Progenitor cell of endocrine pancreas (in vitro differentiated cells): ENCODE results near the gene VWA5A. TPM values are rescaled to one million over a fixed set of nuclear protein-coding genes. Genes with fewer than 3 reads are reported as not detected.

Experiments
- DNase-seq: peaks from one replicate; pipeline ENCODE4 v3.0.0; 2021; ENCODE audit warnings: low spot score; ENCODE audit not compliant: unreplicated experiment
- H3K27ac Mint-ChIP-seq: 2 replicates; pipeline ENCODE4 v1.8.0; 2021; ENCODE audit warnings: mild to moderate bottlenecking, moderate library complexity, mixed read lengths
- H3K27me3 Mint-ChIP-seq: 2 replicates; pipeline ENCODE4 v1.8.0; 2021; ENCODE audit warnings: mixed read lengths
- H3K36me3 Mint-ChIP-seq: 2 replicates; pipeline ENCODE4 v1.8.0; 2022; ENCODE audit warnings: mixed read lengths; ENCODE audit not compliant: insufficient read depth
- H3K4me1 Mint-ChIP-seq: 2 replicates; pipeline ENCODE4 v1.8.0; 2021; ENCODE audit warnings: low read depth, mixed read lengths
- H3K4me3 Mint-ChIP-seq: 2 replicates; pipeline ENCODE4 v1.8.0; 2021; ENCODE audit warnings: low read depth, mild to moderate bottlenecking, moderate library complexity, mixed read lengths
- H3K9me3 Mint-ChIP-seq: 2 replicates; pipeline ENCODE4 v1.8.0; 2021; ENCODE audit warnings: low read depth, mixed read lengths
- total RNA-seq: library from RNA; stranded (reverse); gene quantifications from 2 replicates; pipeline ENCODE4 v1.2.1, GENCODE V29; 2021
- TF ChIP-seq, protein P1 (sequence below): fragments of 200-600 bp; sonication (generic); IDR thresholded peaks from one replicate; pipeline ENCODE4 v1.5.0; 2021; ENCODE audit warnings: antibody characterized with exemption, mild to moderate bottlenecking; ENCODE audit not compliant: unreplicated experiment

Gene VWA5A
- total RNA-seq, 1 donor from 2014 or later: 22.6 TPM

- TF ChIP-seq, protein P1, sequence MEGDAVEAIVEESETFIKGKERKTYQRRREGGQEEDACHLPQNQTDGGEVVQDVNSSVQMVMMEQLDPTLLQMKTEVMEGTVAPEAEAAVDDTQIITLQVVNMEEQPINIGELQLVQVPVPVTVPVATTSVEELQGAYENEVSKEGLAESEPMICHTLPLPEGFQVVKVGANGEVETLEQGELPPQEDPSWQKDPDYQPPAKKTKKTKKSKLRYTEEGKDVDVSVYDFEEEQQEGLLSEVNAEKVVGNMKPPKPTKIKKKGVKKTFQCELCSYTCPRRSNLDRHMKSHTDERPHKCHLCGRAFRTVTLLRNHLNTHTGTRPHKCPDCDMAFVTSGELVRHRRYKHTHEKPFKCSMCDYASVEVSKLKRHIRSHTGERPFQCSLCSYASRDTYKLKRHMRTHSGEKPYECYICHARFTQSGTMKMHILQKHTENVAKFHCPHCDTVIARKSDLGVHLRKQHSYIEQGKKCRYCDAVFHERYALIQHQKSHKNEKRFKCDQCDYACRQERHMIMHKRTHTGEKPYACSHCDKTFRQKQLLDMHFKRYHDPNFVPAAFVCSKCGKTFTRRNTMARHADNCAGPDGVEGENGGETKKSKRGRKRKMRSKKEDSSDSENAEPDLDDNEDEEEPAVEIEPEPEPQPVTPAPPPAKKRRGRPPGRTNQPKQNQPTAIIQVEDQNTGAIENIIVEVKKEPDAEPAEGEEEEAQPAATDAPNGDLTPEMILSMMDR: no peak
- no peak overlapping the region for H3K27ac Mint-ChIP-seq
- peaks cover 20% of the 10 kb centered on the region for H3K27me3 Mint-ChIP-seq
- no peak for DNase-seq
- no peaks in the 10 kb centered on the region for H3K36me3 Mint-ChIP-seq
- H3K4me1 Mint-ChIP-seq: peaks cover 10% of the 10 kb centered on the region
- H3K9me3 Mint-ChIP-seq: no peaks in the 10 kb centered on the region
- no peak overlapping the region for H3K4me3 Mint-ChIP-seq
These were observed 32.9 kb upstream of the VWA5A start for GRCh38 chr11:124082371-124082770.

GRCh38 chr11:124085583-124085982, 29.7 kb upstream of the VWA5A start:
- Mint-ChIP-seq H3K9me3 (no peaks in the 10 kb centered on the region), H3K36me3 (no peaks in the 10 kb centered on the region), H3K27me3 (peaks cover 19% of the 10 kb centered on the region), H3K4me3 (no peak overlapping the region), H3K4me1 (no peaks in the 10 kb centered on the region), H3K27ac (no peak overlapping the region)
- TF ChIP-seq, protein P1: no peak
- no peak for DNase-seq

GRCh38 chr11:124085997-124086846, 29.0 kb upstream of the VWA5A start:
- DNase-seq: no peak
- Mint-ChIP-seq H3K27ac (no peak overlapping the region), H3K9me3 (no peaks in the 10 kb centered on the region), H3K4me1 (no peaks in the 10 kb centered on the region), H3K36me3 (no peaks in the 10 kb centered on the region), H3K4me3 (no peak overlapping the region), H3K27me3 (peaks cover 18% of the 10 kb centered on the region)
- TF ChIP-seq, protein P1: no peak

DNA sequence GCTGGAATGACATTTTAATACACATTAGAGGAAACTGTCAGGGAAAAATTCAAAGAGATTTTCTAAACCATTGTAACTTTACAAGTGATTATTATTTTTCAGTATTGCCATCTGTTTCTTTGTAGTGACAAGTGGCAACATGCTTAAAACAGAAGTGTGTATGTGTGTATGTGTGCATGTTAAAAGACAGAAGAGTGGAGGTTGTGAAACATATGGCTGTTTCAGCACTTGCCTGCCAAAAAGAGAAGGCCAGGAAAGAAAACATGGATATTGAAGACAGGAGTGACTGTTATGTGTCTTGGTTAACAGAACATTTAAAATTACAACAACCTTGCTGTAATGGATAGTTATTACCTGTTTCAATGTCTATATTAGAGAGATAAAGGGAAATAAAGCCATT, 24.3 kb upstream of the VWA5A start:
- Mint-ChIP-seq H3K27me3 (peaks cover 3% of the 10 kb centered on the region), H3K4me3 (no peak overlapping the region), H3K9me3 (no peaks in the 10 kb centered on the region), H3K4me1 (no peaks in the 10 kb centered on the region), H3K27ac (no peak overlapping the region), H3K36me3 (no peaks in the 10 kb centered on the region)
- TF ChIP-seq, protein P1: no peak
- DNase-seq: no peak

- no peak overlapping the region for H3K4me3 Mint-ChIP-seq
- H3K4me1 Mint-ChIP-seq: peaks cover 2% of the 10 kb centered on the region
- H3K27ac Mint-ChIP-seq: no peak overlapping the region
- no peaks in the 10 kb centered on the region for H3K27me3 Mint-ChIP-seq
- no peaks in the 10 kb centered on the region for H3K9me3 Mint-ChIP-seq
- TF ChIP-seq, protein P1: no peak
- DNase-seq: no peak
- no peaks in the 10 kb centered on the region for H3K36me3 Mint-ChIP-seq
These were observed 21.9 kb upstream of the VWA5A start for GRCh38 chr11:124093330-124093729.
